GM04503 (cell line): Measurements from ENCODE around the gene FNDC5.

ENCODE experiments used
- DNase-seq: peaks from one replicate; pipeline ENCODE4 v3.0.0-alpha.2; 2012; ENCODE audit warnings: low read depth

FNDC5 gene

DNA sequence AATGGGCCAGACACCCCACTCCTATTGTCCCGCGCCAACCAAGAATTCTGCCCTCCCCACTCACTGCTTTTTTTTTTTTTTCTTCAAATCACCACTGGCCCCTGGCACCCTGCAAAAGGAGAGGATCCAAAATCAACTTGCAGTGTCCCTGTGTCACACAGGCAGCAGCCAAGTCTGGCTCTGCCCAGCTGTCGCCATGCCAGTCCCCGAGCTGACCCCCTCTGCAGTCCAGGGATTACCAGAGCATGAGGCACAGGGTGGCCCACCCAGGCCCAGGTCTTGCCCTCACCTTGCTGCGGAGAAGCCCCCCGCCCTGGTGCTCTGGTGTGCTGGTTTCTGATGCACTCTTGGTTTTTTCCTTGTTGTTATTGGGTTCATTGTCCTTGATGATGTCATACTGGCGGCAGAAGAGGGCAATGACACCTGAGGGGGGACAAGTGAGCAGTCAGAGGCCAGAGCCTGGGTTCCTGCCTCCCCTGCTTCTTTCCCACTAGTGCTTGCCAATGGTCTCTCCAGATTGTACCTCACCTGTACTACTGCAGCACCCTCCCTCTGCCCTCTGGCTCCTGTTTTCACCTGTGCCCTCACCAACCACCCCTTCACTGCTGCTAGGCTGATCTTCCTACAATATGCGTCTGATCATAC is 6.2 kb downstream of the FNDC5 start:
- DNase-seq, result no peak

DNA sequence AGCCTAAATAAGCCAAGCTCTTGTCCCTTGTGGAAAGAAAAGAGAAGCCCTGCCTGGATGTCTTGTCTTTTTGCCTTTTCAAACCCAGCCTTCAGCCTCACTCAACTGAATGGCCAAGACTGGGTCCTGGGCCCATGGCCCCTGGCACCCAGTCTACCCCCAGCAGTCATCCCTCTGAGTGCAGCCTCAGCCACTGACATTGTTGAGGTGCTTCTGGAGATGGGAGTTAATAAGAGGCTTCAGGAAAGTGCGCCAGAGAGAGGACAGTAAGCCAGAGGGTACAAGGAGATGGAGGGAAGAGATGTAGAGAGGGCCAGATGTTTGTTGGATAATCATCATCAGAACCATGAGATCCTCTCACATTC is 6.8 kb downstream of the FNDC5 start:
- DNase-seq, result no peak

GRCh38 chr1:32863218-32863880 is 7.4 kb downstream of the FNDC5 start:
- DNase-seq, result no peak

DNA sequence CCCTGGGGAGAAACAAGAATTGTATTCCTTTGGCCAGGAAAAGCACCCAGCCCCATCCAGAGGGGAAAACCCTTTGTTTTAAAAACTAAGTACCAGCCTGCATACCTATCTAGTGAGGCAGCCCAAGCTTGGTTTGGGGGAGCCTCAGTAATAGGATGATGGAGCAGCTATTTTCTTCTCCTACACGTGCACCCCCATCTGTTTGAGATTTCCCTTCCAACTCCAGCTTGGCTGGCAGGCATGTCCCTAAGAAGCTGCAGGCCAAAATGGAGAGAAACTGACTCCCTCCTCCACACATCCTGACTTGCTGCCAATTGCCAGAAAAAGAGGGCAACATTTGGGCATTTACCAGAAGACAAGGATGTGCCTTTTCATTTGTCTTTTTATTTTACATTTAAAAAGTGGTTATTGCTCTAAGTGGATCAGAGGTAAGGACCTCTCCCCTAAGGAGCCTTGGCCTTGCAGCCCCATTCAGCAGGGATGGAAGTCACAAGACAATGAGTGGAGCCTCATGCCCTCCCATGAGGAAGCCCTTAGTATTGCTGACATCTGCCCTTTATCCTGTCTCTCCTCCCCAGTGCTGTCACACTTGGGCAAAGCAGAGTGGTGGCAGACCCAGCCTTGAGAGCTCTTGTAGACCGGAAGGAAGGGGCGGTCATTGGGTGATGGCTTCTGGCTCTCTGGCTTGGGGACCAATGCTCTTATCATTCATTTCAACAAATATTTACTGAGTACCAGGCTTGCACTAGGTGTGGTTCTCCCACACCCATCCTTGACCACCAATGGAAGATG is 8.6 kb downstream of the FNDC5 start:
- peak; percentile 26 for DNase-seq

- DNase-seq, result no peak
These were observed 10.1 kb downstream of the FNDC5 start for GRCh38 chr1:32860566-32860965.

DNA sequence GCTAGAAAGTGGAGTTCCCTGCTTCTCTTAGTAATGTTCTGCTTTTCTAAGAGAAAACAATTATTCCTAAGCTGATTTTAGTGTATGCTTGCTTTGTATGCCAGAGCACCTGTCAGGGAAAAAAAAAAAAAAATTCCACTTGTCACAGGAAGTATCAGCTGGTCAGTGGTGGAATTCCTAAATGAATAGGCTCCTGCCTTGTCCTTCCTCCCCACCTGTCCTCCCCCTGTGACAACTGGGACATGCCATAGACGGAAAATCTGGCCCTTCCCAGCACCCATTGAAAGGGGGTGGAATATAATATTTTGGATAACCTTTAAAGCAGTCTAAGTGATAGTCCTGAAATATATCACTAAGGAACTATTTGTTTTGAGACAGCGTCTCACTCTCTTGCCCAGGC is 10.8 kb downstream of the FNDC5 start:
- no peak for DNase-seq

DNA sequence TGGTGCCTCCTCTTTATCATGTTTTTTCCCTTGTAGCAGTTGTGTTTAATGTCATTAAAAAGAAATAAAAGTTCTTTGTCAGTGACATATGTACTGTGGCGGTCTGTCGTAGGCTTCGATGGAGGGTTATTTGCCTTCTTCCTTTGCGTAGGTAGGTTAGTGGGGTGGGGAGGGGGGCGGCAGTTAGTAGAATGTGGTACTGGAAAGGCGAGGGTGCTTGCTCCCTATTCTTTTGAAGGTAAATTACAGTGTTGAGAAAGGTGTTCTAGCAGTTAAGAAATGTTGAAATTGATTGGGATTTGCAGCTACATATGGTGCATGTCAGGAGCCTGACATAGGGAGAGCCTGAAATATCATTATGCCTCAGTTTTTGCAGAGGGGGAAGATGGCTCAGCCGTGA is 11.9 kb downstream of the FNDC5 start:
- no peak for DNase-seq

DNA sequence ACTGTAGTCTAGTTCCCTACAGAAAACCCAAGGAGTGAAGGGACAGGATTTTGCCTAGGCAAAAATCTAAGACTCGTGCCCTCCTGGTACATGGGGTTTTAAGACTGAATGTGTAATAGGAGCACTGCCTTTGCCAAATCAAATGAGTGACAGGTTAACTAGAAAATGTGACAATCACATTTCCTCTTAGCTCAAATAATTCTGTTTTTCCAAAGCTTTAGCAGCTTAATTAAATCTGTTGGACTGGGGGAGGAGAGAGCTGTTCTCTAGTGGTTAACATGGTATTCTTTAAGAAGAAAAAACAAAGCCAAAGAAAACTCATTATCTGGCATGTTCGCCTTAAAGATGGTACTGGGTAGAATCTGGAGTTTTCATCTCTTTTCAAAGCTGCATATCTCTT is 12.6 kb downstream of the FNDC5 start:
- DNase-seq, result no peak

DNA sequence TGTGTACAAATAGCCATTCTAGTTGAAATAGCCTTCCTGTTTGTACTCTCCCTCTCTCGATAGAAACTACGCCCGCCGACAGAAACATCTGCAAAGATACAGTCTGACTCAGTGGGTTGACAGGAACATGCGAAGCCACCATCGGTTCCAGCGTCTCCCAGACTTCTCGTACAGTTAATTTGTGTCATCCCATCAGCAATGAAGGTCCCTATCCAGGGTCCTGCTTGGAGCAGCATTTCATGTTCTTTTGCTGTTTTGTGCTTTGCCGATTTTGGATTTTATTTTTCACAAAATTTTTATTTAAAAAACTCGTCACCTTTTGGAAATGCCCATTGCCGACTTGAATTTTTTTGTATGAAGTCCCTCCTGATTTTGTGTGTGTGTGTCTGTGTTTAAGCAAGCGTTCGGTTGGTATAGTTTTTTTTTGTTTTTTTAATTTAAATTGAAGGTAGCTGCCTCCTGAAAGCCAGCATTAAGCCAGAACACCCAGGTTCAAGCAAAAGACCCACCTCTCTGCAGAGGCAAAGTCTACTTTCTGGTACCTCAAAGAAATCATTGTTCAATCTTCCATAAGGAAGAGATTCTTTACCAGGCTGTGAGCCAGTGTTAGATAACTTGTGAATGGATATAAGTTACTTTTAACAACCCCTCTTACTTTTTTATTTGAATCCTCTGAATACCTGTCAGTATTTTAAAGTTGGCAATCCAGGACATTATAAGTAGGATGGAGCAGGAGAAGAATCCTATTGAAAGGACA is 14.7 kb downstream of the FNDC5 start:
- DNase-seq, result no peak

DNA sequence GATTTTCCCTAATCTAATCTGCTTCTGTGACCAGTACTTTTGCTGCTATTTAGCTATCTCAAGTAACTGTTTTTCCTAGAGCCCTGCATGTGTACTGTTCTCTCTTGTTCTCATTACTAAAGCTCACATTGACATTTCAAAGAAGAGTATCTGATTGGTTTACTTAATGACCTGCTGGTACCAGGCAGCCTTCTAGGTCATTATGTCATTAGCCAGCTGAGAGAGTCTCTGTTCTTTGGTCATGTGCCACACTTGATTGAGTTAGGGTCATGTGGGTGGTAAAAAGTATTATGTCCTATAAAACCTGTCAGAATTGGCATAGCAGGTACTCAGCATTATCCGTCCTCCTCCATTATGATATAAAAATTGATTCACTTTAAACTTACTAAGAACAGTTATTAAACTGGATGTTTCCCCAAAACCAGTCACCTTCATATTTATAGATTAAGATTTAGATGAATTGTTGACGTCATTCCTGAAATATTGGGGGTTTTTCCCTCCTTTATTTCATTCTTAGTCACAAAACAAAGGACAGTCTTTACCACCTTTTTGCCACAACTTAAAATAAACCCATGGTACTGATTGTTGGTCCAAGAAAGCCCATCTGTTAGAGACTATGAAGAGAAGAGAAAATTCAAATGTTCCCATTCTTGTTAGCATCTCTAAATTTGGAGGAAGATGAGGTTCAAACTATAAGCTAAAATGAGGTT is 22.2 kb downstream of the FNDC5 start:
- no peak for DNase-seq

DNA sequence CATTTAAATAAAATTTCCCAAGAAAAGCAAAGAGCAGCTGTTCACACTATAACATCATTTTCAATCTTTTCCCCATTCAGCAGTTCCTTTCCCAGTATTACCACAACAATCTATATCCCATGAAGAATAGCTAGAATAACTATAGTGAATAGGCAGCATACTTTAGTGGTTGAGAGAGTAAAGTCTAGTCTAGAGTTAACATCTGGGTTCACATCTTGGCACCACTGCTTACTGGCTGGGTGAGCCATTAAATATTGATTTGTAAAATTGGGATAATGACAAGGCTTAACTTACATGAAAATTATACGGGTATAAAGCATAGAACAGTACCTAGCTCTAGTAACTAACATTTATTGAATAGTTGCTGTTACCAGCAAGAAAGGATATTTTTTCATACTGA is 38.8 kb downstream of the FNDC5 start:
- DNase-seq, result no peak

GRCh38 chr1:32830092-32830852 is 40.4 kb downstream of the FNDC5 start:
- no peak for DNase-seq

DNA sequence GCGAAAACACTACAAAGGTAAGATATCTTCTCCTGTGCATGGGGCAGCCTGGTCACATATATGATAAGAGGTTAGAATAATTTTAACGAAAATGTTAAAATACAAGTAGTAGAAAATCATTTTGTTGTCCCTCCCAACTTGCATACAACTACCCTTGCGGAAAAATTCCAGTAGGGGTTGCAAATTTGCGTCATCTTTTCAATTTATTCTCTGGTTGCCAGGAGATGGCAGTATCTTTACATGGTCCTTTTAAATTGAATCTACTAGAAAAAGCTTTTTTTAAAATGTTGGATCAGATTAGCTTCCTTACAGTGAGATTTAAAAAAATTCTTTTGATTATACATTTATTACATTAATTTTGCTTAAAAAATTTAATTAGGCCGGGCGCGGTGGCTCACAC is 42.4 kb downstream of the FNDC5 start:
- DNase-seq, result no peak

DNA sequence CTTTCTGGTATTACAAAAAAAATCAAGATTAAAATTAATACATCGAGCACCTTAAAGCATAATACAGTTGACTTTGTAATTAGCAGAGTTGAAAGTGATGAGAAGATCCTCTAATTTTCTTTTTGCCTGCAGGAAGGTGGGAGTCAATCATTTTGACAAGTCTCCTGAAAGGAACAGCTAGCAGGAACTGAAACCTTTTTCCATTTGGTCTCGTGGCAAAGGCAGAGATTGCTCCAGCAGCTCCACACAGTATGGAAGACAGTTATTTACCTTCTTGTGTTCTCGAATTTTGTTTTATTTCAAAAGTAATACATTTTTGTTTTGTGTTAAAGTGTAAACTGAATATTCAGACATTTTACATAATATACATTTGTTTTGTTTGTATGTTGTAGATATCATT is 45.5 kb downstream of the FNDC5 start:
- DNase-seq, result no peak

DNA sequence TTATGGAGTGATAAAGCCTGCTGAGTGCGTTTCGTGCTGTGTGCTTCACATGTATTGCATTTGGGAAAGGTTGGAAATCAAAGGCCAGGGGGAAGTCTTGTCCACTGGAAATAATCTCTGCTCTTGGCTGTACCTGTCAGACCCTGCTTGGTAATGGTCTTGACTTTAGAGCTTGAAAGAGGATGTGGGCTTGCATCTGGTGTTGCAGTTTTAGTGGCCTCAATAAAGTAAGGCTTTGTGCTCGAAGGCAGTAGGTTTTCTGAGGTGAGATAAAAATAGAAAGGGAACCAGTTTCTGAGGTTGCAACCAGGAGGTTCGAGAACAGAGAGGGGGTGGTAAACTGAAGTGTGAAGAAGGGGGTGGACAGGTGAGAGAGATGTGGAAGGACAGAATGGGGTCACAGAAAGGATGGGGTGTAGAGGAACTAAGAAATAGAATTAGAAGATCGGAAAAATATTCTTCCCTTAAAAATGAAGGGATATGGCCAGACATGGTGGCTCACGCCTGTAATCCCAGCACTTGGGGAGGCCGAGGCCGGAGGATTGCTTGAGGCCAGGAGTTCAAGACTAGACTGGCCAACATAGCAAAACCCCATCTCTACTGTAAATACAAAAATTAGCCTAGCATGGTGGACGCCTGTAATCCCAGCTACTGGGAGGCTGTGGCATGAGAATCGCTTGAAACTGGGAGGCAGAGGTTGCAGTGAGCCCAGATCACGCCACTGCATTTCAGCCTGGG is 51.7 kb downstream of the FNDC5 start:
- no peak for DNase-seq

DNA sequence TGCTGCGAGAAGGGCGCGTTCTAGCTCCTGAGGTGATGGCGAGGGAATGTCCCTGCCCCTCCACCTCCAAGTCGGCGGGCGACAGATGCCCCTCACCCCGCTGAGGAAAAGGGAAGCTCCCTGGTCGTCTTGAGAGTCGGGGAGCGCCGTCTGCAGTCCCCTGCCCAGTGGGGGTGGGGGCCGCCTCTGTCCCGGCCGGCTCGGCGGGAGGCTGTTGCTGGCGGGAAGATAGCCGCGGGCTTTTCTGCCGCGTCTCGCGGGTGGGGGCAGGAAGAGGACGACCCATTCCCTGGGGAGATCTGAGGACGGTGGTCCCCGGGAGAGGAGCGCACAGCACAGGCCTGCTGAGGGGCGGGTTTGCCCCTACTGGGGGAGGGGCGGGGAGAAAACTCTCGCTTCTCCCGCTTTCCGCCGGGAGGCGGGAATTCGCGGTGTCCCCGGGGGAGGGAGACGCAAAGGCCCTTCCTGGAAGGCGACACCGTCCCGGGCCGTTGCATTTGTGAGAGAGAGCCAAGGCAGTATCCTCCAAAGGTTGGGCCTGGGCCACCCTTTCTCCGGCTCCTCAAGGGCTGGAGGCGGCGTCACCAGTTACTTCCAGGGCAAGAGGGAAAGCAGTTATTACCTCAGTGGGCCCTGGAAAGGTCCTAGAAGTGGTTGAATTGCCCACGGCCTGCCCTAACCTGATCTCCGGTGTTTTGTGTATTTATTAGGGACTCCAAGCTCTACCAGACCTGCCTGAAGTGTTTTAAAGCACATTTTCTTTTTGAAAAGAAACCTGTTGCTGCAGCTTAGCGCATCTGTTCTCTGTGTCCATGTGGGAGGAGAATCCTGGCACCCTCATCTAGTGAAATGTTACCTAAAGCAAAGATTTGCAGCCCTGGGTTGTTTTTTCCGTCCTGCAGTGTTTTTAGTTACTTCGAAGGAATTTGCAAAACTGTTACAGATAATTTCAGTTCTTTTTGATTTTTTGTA is 52.6 kb downstream of the FNDC5 start:
- no peak for DNase-seq

GRCh38 chr1:32817159-32817814 is 53.4 kb downstream of the FNDC5 start, which contains the start of the genes S100PBP and YARS1:
Gene S100PBP (plus strand): TSS chr1:32817653. CDS start chr1:32826100, 8,447 bp downstream.
Gene YARS1 (minus strand): TSS chr1:32817358. CDS start chr1:32817244, 114 bp downstream.
- DNase-seq, result peak; percentile 90

GRCh38 chr1:32816676-32817158 is 54.0 kb downstream of the FNDC5 start:
- DNase-seq, result no peak
